MM.1S (cell line): Measurements from ENCODE around the gene SMG6.

Source experiments
- CTCF ChIP-seq: fragments of 300-600 bp; sonication (generic); IDR thresholded peaks from 2 replicates; pipeline ENCODE4 v1.5.1; 2016; ENCODE audit warnings: antibody characterized with exemption, low read length, mixed read lengths
- EZH2 ChIP-seq: fragments of 300-600 bp; sonication (generic); optimal IDR thresholded peaks from 2 replicates; pipeline ENCODE3; 2017; ENCODE audit warnings: low read depth, mild to moderate bottlenecking, antibody characterized with exemption, low read length, mixed read lengths

GRCh38 chr17:2043785-2044184, 259.8 kb downstream of the SMG6 start:
- no peak for TF ChIP-seq EZH2
- no peak for TF ChIP-seq CTCF
